Liver (tissue), 9 donors: Measurements from ENCODE around the gene DGKE. TPM values are rescaled to one million over a fixed set of nuclear protein-coding genes. Genes with fewer than 3 reads are reported as not detected.

Source experiments
- DNase-seq: peaks from one replicate; pipeline ENCODE4 v3.0.0-alpha.2; 2017; ENCODE audit warnings: low spot score
- H3K27ac ChIP-seq, 2 donors: one replicate each; pipeline ENCODE4 v1.7.0; 2013; ENCODE audit warnings: inconsistent platforms in 2 of 2, low read length in 2 of 2, control low read depth in 1 of 2, low read depth in 1 of 2, mild to moderate bottlenecking in 1 of 2
- H3K27me3 ChIP-seq, 4 donors: one replicate each; pipeline versions ENCODE4 v1.6.1 to v1.7.0; 2013; ENCODE audit warnings: low read length in 3 of 4, inconsistent platforms in 1 of 4, mild to moderate bottlenecking in 1 of 4, moderate library complexity in 1 of 4; ENCODE audit not compliant: control insufficient read depth in 4 of 4, insufficient read depth in 4 of 4
- H3K36me3 ChIP-seq, 4 donors: one replicate each; pipeline versions ENCODE4 v1.6.1 to v1.7.0; 2013; ENCODE audit warnings: low read length in 3 of 4, mild to moderate bottlenecking in 3 of 4, low read depth in 1 of 4, moderate library complexity in 1 of 4; ENCODE audit not compliant: control insufficient read depth in 4 of 4, insufficient read depth in 3 of 4
- H3K4me1 ChIP-seq, 4 donors: one replicate each; pipeline versions ENCODE4 v1.6.1 to v1.7.0; 2013; ENCODE audit warnings: low read length in 3 of 4, mild to moderate bottlenecking in 3 of 4, moderate library complexity in 1 of 4; ENCODE audit not compliant: control insufficient read depth in 4 of 4, insufficient read depth in 4 of 4
- H3K4me3 ChIP-seq, 3 donors: one replicate each; pipeline versions ENCODE4 v1.6.1 to v1.7.0; 2013; ENCODE audit warnings: low read length in 3 of 3, control low read depth in 1 of 3, low read depth in 1 of 3, mild to moderate bottlenecking in 1 of 3
- H3K9ac ChIP-seq, 2 donors: one replicate each; pipeline ENCODE4 v1.7.0; 2013; ENCODE audit warnings: low read length in 2 of 2, mild to moderate bottlenecking in 2 of 2, moderate library complexity in 2 of 2, control low read depth in 1 of 2, low read depth in 1 of 2
- H3K9me3 ChIP-seq, 4 donors: one replicate each; pipeline versions ENCODE4 v1.6.1 to v1.7.0; 2013; ENCODE audit warnings: low read length in 3 of 4; ENCODE audit not compliant: control insufficient read depth in 4 of 4
- ATF3 ChIP-seq: IDR thresholded peaks from 2 replicates; pipeline ENCODE4 v1.6.1; 2016; ENCODE audit warnings: antibody characterized with exemption
- EGR1 ChIP-seq, 2 donors: IDR thresholded peaks; 2 replicates each; pipeline ENCODE4 v1.6.1; 2016 to 2018; ENCODE audit warnings: antibody characterized with exemption in 2 of 2, low read depth in 2 of 2
- FOXA1 ChIP-seq: IDR thresholded peaks from 2 replicates; pipeline ENCODE4 v1.6.1; 2016; ENCODE audit warnings: antibody characterized with exemption
- FOXA2 ChIP-seq: IDR thresholded peaks from 2 replicates; pipeline ENCODE4 v1.6.1; 2016; ENCODE audit warnings: antibody characterized with exemption
- GABPA ChIP-seq, 2 donors: IDR thresholded peaks in 1 of 2; conservative IDR thresholded peaks in 1 of 2; 2 replicates each; pipeline ENCODE4 v1.6.1; 2016; ENCODE audit warnings: antibody characterized with exemption in 2 of 2, mild to moderate bottlenecking in 1 of 2, moderate library complexity in 1 of 2
- HNF4A ChIP-seq, 2 donors: conservative IDR thresholded peaks; 2 replicates each; pipeline ENCODE4 v1.6.1; 2016; ENCODE audit warnings: antibody characterized with exemption in 2 of 2, mild to moderate bottlenecking in 2 of 2
- HNF4G ChIP-seq: IDR thresholded peaks from 2 replicates; pipeline ENCODE4 v1.6.1; 2016; ENCODE audit warnings: antibody characterized with exemption
- JUND ChIP-seq, 2 donors: IDR thresholded peaks; 2 replicates each; pipeline ENCODE4 v1.6.1; 2016; ENCODE audit warnings: antibody characterized with exemption in 2 of 2
- NR2F2 ChIP-seq: IDR thresholded peaks from 2 replicates; pipeline ENCODE4 v1.6.1; 2016; ENCODE audit warnings: antibody characterized with exemption
- RAD21 ChIP-seq, 2 donors: IDR thresholded peaks; 2 replicates each; pipeline ENCODE4 v1.6.1; 2016; ENCODE audit warnings: antibody characterized with exemption in 2 of 2, mild to moderate bottlenecking in 2 of 2
- REST ChIP-seq: IDR thresholded peaks from 2 replicates; pipeline ENCODE4 v1.6.1; 2016; ENCODE audit warnings: antibody characterized with exemption, mild to moderate bottlenecking
- RXRA ChIP-seq, 2 donors: IDR thresholded peaks; 2 replicates each; pipeline ENCODE4 v1.6.1; 2017 to 2018; ENCODE audit warnings: antibody characterized with exemption in 2 of 2, mild to moderate bottlenecking in 1 of 2
- SP1 ChIP-seq: IDR thresholded peaks from 2 replicates; pipeline ENCODE4 v1.6.1; 2018; ENCODE audit warnings: antibody characterized with exemption, mild to moderate bottlenecking
- TAF1 ChIP-seq: conservative IDR thresholded peaks from 2 replicates; pipeline ENCODE4 v1.6.1; 2016; ENCODE audit warnings: antibody characterized with exemption, mild to moderate bottlenecking
- ZBTB33 ChIP-seq: IDR thresholded peaks from 2 replicates; pipeline ENCODE4 v1.6.1; 2016; ENCODE audit warnings: antibody characterized with exemption
- whole genome bisulfite sequencing: extraction: QIAGEN DNeasy Blood & Tissue Kit; methylation state at CpG from one replicate; pipeline ENCODE4 v1.1.7; 2013; 5-methylcytosine and 5-hydroxymethylcytosine counted together
- polyA plus RNA-seq, 2 donors: library from polyadenylated mRNA; stranded (reverse) in 1 of 2; unstranded in 1 of 2; fragments of 200-250 nt in 1 of 2; fragments of >200 nt in 1 of 2; fragmentation: Nextera tagmentation in 1 of 2; extraction: Ambion mirVana in 1 of 2; gene quantifications; one replicate each; pipeline versions ENCODE4 v1.2.1 to v1.2.3, GENCODE V29; 2013 to 2015
- total RNA-seq, 2 donors: library from RNA; depleted of rRNA; stranded (reverse); fragments of >200 nt; gene quantifications; one replicate each; pipeline ENCODE4 v1.2.3, GENCODE V29; 2014
- TF ChIP-seq, protein P1 (sequence below): fragments of 150-350 bp; IDR thresholded peaks from 2 replicates; pipeline ENCODE4 v1.5.1; 2017; ENCODE audit warnings: improper control_type of control experiment, low read depth, low read length; ENCODE audit not compliant: missing input control
- donor health status: healthy.
- donor health status: healthy.
- donor health status: healthy.
- donor health status: healthy.
- donor health status: healthy.

DGKE gene
- total and polyA plus RNA-seq, 4 donors: 1.0 to 5.9 (median 2.8) TPM

DNA sequence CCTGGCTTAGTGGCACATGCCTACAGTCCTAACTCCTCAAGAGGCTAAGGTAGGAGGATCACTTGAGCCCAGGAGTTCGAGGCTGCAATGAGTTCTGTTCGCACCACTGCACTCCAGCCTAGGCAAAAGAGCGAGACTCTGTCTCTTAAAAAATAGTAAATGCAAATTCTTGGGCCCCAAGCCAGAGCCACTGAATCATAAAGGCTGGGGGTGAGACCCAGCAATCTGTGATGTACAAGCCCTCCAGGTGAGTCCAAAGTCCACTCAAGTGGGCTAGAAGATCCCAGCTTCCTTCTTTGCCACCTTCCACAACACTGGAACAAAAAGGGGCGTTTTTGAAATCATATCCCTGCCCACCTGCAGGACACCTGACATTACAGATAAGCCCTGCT is 63.0 kb downstream of the DGKE start (continued):
- TF ChIP-seq ZBTB33: no peak
- TF ChIP-seq SP1: no peak

- no peak for TF ChIP-seq TAF1
- no peak for TF ChIP-seq RXRA (IDR thresholded peaks at IDR 0.05)
- TF ChIP-seq HNF4A (conservative IDR thresholded peaks at IDR 0.05): no peak
- no peak for TF ChIP-seq NR2F2
- no peak for TF ChIP-seq RAD21 (IDR thresholded peaks at IDR 0.05)
- TF ChIP-seq FOXA2: no peak
- TF ChIP-seq JUND (IDR thresholded peaks at IDR 0.05): no peak
- no peak for TF ChIP-seq ATF3
- no peak for TF ChIP-seq HNF4G
- no peak for TF ChIP-seq GABPA (IDR thresholded peaks at IDR 0.05 in 1 of 2, conservative IDR thresholded peaks at IDR 0.05 in 1 of 2)
- no peak for TF ChIP-seq FOXA1
- TF ChIP-seq EGR1 (IDR thresholded peaks at IDR 0.05; ENCODE audit: low read depth in 2 of 2): no peak
- TF ChIP-seq, protein P1, sequence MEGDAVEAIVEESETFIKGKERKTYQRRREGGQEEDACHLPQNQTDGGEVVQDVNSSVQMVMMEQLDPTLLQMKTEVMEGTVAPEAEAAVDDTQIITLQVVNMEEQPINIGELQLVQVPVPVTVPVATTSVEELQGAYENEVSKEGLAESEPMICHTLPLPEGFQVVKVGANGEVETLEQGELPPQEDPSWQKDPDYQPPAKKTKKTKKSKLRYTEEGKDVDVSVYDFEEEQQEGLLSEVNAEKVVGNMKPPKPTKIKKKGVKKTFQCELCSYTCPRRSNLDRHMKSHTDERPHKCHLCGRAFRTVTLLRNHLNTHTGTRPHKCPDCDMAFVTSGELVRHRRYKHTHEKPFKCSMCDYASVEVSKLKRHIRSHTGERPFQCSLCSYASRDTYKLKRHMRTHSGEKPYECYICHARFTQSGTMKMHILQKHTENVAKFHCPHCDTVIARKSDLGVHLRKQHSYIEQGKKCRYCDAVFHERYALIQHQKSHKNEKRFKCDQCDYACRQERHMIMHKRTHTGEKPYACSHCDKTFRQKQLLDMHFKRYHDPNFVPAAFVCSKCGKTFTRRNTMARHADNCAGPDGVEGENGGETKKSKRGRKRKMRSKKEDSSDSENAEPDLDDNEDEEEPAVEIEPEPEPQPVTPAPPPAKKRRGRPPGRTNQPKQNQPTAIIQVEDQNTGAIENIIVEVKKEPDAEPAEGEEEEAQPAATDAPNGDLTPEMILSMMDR: no peak
- no peak for TF ChIP-seq REST
- no peak for TF ChIP-seq ZBTB33
- TF ChIP-seq SP1: no peak
- no peak overlapping the region for H3K27ac ChIP-seq
- H3K4me3 ChIP-seq: no peak overlapping the region
- peaks cover 42 to 86% (median 71%) of the 10 kb centered on the region in 4 donors for H3K36me3 ChIP-seq
- H3K27me3 ChIP-seq: no peaks in the 10 kb centered on the region
- no peak overlapping the region for H3K9ac ChIP-seq
- DNase-seq: no peak
- peaks cover 0 to 21% (median 0%) of the 10 kb centered on the region in 4 donors for H3K4me1 ChIP-seq
- 93% methylated on average over 14 of the region's 14 CpGs for WGBS
- no peaks in the 10 kb centered on the region for H3K9me3 ChIP-seq
Observed at GRCh38 chr17:56897646-56898424, 63.9 kb downstream of the DGKE start.
